Subcutaneous abdominal adipose tissue (tissue), 5 donors: ENCODE data around the gene PET117.

Experiments
- H3K27ac ChIP-seq: one replicate; pipeline ENCODE4 v1.7.0; 2013; ENCODE audit warnings: low read depth, mild to moderate bottlenecking, inconsistent platforms, low read length, moderate library complexity
- H3K27me3 ChIP-seq, 5 donors: one replicate each; pipeline ENCODE4 v1.7.0; 2013; ENCODE audit warnings: low read length in 5 of 5, inconsistent platforms in 1 of 5; ENCODE audit not compliant: control insufficient read depth in 5 of 5, insufficient read depth in 4 of 5
- H3K36me3 ChIP-seq, 5 donors: one replicate each; pipeline ENCODE4 v1.7.0; 2013; ENCODE audit warnings: low read length in 5 of 5; ENCODE audit not compliant: control insufficient read depth in 5 of 5, insufficient read depth in 5 of 5
- H3K4me1 ChIP-seq, 5 donors: one replicate each; pipeline ENCODE4 v1.7.0; 2013; ENCODE audit warnings: low read length in 5 of 5, mild to moderate bottlenecking in 3 of 5, moderate library complexity in 1 of 5; ENCODE audit not compliant: control insufficient read depth in 5 of 5, insufficient read depth in 5 of 5
- H3K4me3 ChIP-seq, 5 donors: one replicate each; pipeline ENCODE4 v1.7.0; 2013; ENCODE audit warnings: low read length in 5 of 5, low read depth in 1 of 5
- H3K9ac ChIP-seq, 5 donors: one replicate each; pipeline ENCODE4 v1.7.0; 2013; ENCODE audit warnings: low read length in 5 of 5, mild to moderate bottlenecking in 4 of 5, moderate library complexity in 3 of 5
- H3K9me3 ChIP-seq, 5 donors: one replicate each; pipeline ENCODE4 v1.7.0; 2013; ENCODE audit warnings: low read length in 5 of 5; ENCODE audit not compliant: control insufficient read depth in 5 of 5
- donor health status: healthy.
- donor health status: healthy.
- donor health status: healthy.
- donor health status: healthy.
- donor health status: healthy.

PET117 gene

DNA sequence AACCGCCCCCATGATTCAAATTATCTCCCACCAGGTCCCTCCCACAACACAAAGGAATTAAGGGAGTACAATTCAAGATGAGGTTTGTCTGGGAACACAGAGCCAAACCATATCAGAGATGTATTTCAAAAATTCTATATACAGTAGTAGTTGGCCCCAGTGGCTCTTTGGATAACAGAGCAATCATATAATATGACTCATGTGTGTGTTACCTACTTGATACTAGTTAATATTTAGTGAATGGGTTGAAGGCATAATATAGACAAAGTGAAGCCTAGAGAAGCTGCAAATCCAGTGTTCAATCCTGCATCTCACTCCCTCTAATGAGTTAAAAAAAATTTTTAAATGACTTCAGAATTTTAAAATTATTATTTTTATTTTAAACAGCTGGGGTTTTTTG, 43.2 kb downstream of the PET117 start:
- H3K36me3 ChIP-seq = peaks cover 25 to 54% (median 40%) of the 10 kb centered on the region in 5 donors
- no peak overlapping the region for H3K27ac ChIP-seq
- no peak overlapping the region for H3K9ac ChIP-seq

DNA sequence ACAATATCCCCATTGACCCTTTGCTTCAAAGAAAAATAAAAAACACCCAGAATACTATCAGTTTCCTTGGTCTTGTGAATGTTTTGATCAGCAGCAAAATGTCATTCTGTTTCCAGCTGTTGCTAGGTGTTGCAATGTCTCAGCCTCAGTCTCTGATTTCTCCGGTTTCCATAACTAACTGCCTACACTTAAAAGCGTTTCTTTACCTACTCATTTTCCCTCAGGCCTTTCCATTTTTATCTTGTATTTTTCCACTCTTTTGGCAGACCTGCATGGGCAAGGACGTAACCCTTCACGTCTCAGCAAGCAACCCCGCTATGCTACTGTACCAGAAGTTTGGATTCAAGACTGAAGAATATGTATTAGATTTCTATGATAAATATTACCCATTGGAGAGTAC, 49.4 kb downstream of the PET117 start:
- peaks cover 0 to 2% (median 0%) of the 10 kb centered on the region in 5 donors for H3K4me1 ChIP-seq
- H3K4me3 ChIP-seq = no peak overlapping the region
- no peaks in the 10 kb centered on the region for H3K27me3 ChIP-seq
- no peak overlapping the region for H3K27ac ChIP-seq
- H3K36me3 ChIP-seq = peaks cover 35 to 77% (median 69%) of the 10 kb centered on the region in 5 donors
- H3K9ac ChIP-seq = no peak overlapping the region
- no peaks in the 10 kb centered on the region for H3K9me3 ChIP-seq

More for the DNA sequence above, 43.2 kb downstream of the PET117 start:
- Histone ChIP-seq H3K9me3 (peaks cover 0 to 6% (median 0%) of the 10 kb centered on the region in 5 donors), H3K27me3 (no peaks in the 10 kb centered on the region), H3K4me3 (no peak overlapping the region), H3K4me1 (peaks cover 0 to 2% (median 0%) of the 10 kb centered on the region in 5 donors)

DNA sequence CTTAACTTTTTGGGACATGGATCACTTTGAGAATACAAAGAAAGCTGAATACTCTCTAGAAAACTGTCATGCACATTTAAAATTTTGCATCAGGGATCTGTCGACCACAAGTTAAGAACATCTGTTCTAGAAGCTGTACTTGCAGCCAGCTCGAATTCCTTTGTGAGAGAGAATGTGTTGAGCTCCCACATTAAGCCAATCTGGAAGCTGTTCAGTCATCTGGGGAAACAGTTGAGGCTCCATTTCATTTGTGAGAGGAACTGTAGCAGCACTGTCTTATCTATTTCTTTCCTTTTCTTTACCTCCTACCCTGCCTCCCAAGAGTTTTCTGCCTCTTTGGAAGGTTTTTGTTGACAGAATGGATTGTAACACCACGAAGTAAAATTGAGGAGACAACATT, 50.8 kb downstream of the PET117 start:
- Histone ChIP-seq H3K27ac (no peak overlapping the region), H3K4me3 (no peak overlapping the region), H3K36me3 (peaks cover 32 to 63% (median 58%) of the 10 kb centered on the region in 5 donors), H3K4me1 (no peaks in the 10 kb centered on the region), H3K9me3 (no peaks in the 10 kb centered on the region), H3K27me3 (no peaks in the 10 kb centered on the region), H3K9ac (no peak overlapping the region)

DNA sequence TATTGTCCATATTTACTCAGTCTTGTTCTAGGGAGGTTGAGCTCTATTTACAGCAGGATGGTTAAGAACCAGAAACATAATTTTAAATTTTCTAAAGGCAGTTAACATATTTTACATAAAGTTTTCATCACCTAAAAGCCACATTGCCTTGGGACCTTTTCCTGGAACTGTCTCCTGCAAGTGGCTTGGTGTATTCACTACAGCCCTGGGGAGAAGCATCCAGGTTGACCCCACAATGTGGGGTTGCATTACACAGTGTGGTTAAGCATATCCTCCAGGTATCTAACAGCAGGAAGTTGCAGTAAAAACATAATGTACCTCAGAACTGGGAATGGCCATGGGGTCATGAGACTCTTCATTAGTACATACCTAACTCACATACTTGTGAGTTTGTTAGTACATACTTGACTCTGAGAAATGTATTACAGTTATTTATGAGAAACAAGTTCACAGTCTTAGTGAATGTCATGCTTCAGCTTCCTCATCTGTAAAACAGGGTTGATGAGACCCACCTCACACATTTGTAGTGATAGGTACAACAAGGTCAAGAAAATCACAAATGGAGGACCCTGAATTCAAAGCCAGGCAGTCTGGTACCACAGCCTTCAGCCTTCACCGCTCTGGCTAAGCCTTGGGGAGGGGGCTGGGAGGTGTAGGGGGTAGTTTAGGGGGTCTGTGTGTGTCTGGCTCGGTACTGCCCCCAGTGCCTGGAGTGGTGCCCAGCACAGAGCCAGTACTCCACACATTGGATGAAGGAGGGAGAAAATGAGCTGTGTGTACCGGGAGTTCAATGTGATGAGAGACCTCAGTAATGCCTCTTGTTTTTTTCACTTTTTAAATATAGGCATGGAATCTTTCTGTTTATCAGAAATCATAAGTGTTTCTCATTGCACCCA, 52.9 kb downstream of the PET117 start:
- Histone ChIP-seq H3K27me3 (no peaks in the 10 kb centered on the region), H3K4me1 (no peaks in the 10 kb centered on the region), H3K27ac (no peak overlapping the region), H3K9ac (no peak overlapping the region), H3K4me3 (no peak overlapping the region), H3K36me3 (peaks cover 19 to 43% (median 40%) of the 10 kb centered on the region in 5 donors), H3K9me3 (no peaks in the 10 kb centered on the region)

DNA sequence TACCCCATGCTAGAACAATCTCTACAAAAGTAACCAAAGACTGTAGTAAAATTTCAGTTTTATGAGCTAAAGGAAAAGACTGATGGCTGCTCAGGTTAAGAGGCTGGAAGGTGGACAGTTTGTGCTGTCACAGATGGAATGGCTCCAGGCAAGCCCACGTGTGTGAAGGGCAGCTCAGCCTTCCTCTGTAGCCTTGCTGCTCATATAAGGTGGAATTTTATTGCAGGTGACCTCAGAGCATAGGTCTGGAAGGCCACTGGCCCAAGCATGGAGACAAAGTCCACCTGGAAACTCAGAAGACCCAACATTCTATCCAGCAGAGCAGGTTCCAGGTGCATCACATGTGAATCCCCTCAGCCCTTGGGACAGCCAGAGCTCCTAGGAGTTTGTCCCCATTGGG, 53.6 kb downstream of the PET117 start:
- no peaks in the 10 kb centered on the region for H3K9me3 ChIP-seq
- no peak overlapping the region for H3K9ac ChIP-seq
- H3K4me3 ChIP-seq = no peak overlapping the region
- H3K27me3 ChIP-seq = no peaks in the 10 kb centered on the region
- peaks cover 15 to 36% (median 33%) of the 10 kb centered on the region in 5 donors for H3K36me3 ChIP-seq
- no peak overlapping the region for H3K27ac ChIP-seq
- no peaks in the 10 kb centered on the region for H3K4me1 ChIP-seq
